ENCODE data around the gene COL2A1. TPM values are rescaled to one million over a fixed set of nuclear protein-coding genes. Genes with fewer than 3 reads are reported as not detected.
"Not testable (repeated sequence)": the region's sequence is repeated elsewhere in the genome, so short reads cannot be mapped to it uniquely, and the experiment has no call there.

COL2A1 gene
- total RNA-seq, 1 experiment from 2014 or later = 0.50 TPM

GRCh38 chr12:47964106-47964728 lies 40.1 kb downstream of the COL2A1 start:
- no peak overlapping the region for H3K27ac Mint-ChIP-seq (ENCODE audit: unreplicated experiment)
- peaks cover 19% of the 10 kb centered on the region for H3K36me3 Mint-ChIP-seq (ENCODE audit: insufficient read depth, unreplicated experiment)
- H3K9me3 Mint-ChIP-seq (ENCODE audit: low read depth, unreplicated experiment) = no peaks in the 10 kb centered on the region
- peaks cover 40% of the 10 kb centered on the region for H3K27me3 Mint-ChIP-seq (ENCODE audit: unreplicated experiment)
- TF ChIP-seq CTCF (IDR thresholded peaks at IDR 0.05; ENCODE audit: unreplicated experiment) = no peak
- H3K4me3 Mint-ChIP-seq (ENCODE audit: low read depth, unreplicated experiment) = peak overlapping the region; percentile 100
- no peak for DNase-seq
- intact Hi-C loops (cut with micrococcal nuclease; ENCODE audit: unreplicated experiment) = no loop called here
- CTCF ChIA-PET = interaction anchor here (1.4 to 2.5 kb wide), 3 partner anchors 14 to 64 kb away, joined by 3 to 14 read pairs (median 7); partner anchors contain the start of gene VDR
- H3K4me1 Mint-ChIP-seq (ENCODE audit: low read depth, unreplicated experiment) = no peaks in the 10 kb centered on the region
- BruUV-seq (replicated peaks) = no TSS peak

GRCh38 chr12:47963340-47964040 lies 40.8 kb downstream of the COL2A1 start, which contains the start of gene TMEM106C:
Gene TMEM106C (plus strand): TSS chr12:47963596. CDS start chr12:47964237, 641 bp downstream.
- DNase-seq = peak; percentile 83
- Mint-ChIP-seq H3K27ac (ENCODE audit: unreplicated experiment) (peak within 1 kb of the TSS; percentile 85), H3K27me3 (ENCODE audit: unreplicated experiment) (peaks cover 42% of the 10 kb centered on the region), H3K4me3 (ENCODE audit: low read depth, unreplicated experiment) (peak within 1 kb of the TSS; percentile 100), H3K9me3 (ENCODE audit: low read depth, unreplicated experiment) (no peaks in the 10 kb centered on the region), H3K36me3 (ENCODE audit: insufficient read depth, unreplicated experiment) (peaks cover 19% of the 10 kb centered on the region), H3K4me1 (ENCODE audit: low read depth, unreplicated experiment) (no peaks in the 10 kb centered on the region)
- CTCF ChIA-PET = interaction anchor here (1.4 to 2.5 kb wide), 3 partner anchors 14 to 63 kb away, joined by 3 to 14 read pairs (median 7); partner anchors contain the start of gene VDR
- peak; percentile 75 for TF ChIP-seq CTCF (IDR thresholded peaks at IDR 0.05; ENCODE audit: unreplicated experiment)
- no TSS peak for BruUV-seq (replicated peaks)
- intact Hi-C loops (cut with micrococcal nuclease; ENCODE audit: unreplicated experiment) = no loop called here

- intact Hi-C loops (cut with micrococcal nuclease; ENCODE audit: unreplicated experiment) = no loop called here
- BruUV-seq (replicated peaks) = no TSS peak
- Mint-ChIP-seq H3K4me1 (ENCODE audit: low read depth, unreplicated experiment) (no peaks in the 10 kb centered on the region), H3K27ac (ENCODE audit: unreplicated experiment) (no peak overlapping the region), H3K27me3 (ENCODE audit: unreplicated experiment) (peaks cover 42% of the 10 kb centered on the region), H3K36me3 (ENCODE audit: insufficient read depth, unreplicated experiment) (peaks cover 19% of the 10 kb centered on the region), H3K4me3 (ENCODE audit: low read depth, unreplicated experiment) (no peak overlapping the region), H3K9me3 (ENCODE audit: low read depth, unreplicated experiment) (no peaks in the 10 kb centered on the region)
- no peak for TF ChIP-seq CTCF (IDR thresholded peaks at IDR 0.05; ENCODE audit: unreplicated experiment)
- DNase-seq = no peak
- CTCF ChIA-PET = interaction anchor here (2.5 kb wide), 1 partner anchor 62 kb away, joined by 7 read pairs; no protein-coding TSS in a partner anchor
These were observed 42.1 kb downstream of the COL2A1 start for GRCh38 chr12:47962198-47962597.

- H3K9me3 Mint-ChIP-seq (ENCODE audit: low read depth, unreplicated experiment); DNase-seq; CTCF ChIA-PET; intact Hi-C loops (cut with micrococcal nuclease; ENCODE audit: unreplicated experiment); H3K36me3 Mint-ChIP-seq (ENCODE audit: insufficient read depth, unreplicated experiment); H3K4me1 Mint-ChIP-seq (ENCODE audit: low read depth, unreplicated experiment); H3K4me3 Mint-ChIP-seq (ENCODE audit: low read depth, unreplicated experiment); H3K27ac Mint-ChIP-seq (ENCODE audit: unreplicated experiment); BruUV-seq (replicated peaks): not testable (repeated sequence)
- H3K27me3 Mint-ChIP-seq (ENCODE audit: unreplicated experiment) = peaks cover 74% of the 10 kb centered on the region
These were observed 46.6 kb downstream of the COL2A1 start for GRCh38 chr12:47957671-47958070.

Measured in Calu3 (cell line).